Astrocyte (in vitro differentiated cells and primary cell): ENCODE data around the gene NLRP6. TPM values are rescaled to one million over a fixed set of nuclear protein-coding genes. Genes with fewer than 3 reads are reported as not detected.

Experiments
- DNase-seq: peaks from one replicate; pipeline ENCODE4 v3.0.0-alpha.2; 2010; ENCODE audit warnings: low read depth
- FAIRE-seq: peaks from 2 replicates; lab custom pipeline; 2011; peaks lifted over from hg19 to GRCh38; lab: Jason Lieb, UNC
- H2AFZ ChIP-seq: 2 replicates; pipeline ENCODE4 v1.6.0; 2012; ENCODE audit warnings: low read depth, low read length, inconsistent platforms
- H3K27ac ChIP-seq: 2 replicates; pipeline ENCODE4 v1.5.1; 2011; ENCODE audit warnings: low read depth, low read length, inconsistent platforms
- H3K27me3 ChIP-seq: 2 replicates; pipeline ENCODE4 v1.6.0; 2011; ENCODE audit warnings: low read length, inconsistent platforms; ENCODE audit not compliant: insufficient read depth
- H3K36me3 ChIP-seq: 2 replicates; pipeline ENCODE4 v1.5.1; 2011; ENCODE audit warnings: low read length, inconsistent platforms; ENCODE audit not compliant: insufficient read depth
- H3K4me1 ChIP-seq: 2 replicates; pipeline ENCODE4 v1.5.1; 2011; ENCODE audit warnings: low read length, inconsistent platforms; ENCODE audit not compliant: insufficient read depth
- H3K4me2 ChIP-seq: 2 replicates; pipeline ENCODE4 v1.6.0; 2012; ENCODE audit warnings: low read length, inconsistent platforms
- H3K4me3 ChIP-seq: 2 replicates; pipeline ENCODE4 v1.5.1; 2011; ENCODE audit warnings: low read depth, mild to moderate bottlenecking, low read length, inconsistent platforms; ENCODE audit not compliant: insufficient read depth
- H3K79me2 ChIP-seq: 2 replicates; pipeline ENCODE4 v1.6.0; 2012; ENCODE audit warnings: mild to moderate bottlenecking, low read length, inconsistent platforms; ENCODE audit not compliant: insufficient read depth
- H3K9ac ChIP-seq: 2 replicates; pipeline ENCODE4 v1.6.0; 2012; ENCODE audit warnings: mild to moderate bottlenecking, low read length, inconsistent platforms
- H3K9me3 ChIP-seq: 2 replicates; pipeline ENCODE4 v1.5.1; 2012; ENCODE audit warnings: low read depth, mild to moderate bottlenecking, low read length, inconsistent platforms; ENCODE audit not compliant: insufficient read depth
- H4K20me1 ChIP-seq: 2 replicates; pipeline ENCODE4 v1.6.0; 2012; ENCODE audit warnings: low read length, inconsistent platforms; ENCODE audit not compliant: insufficient read depth
- H3K27ac Mint-ChIP-seq: one replicate; pipeline ENCODE4 v1.8.0; 2021; ENCODE audit warnings: mild to moderate bottlenecking, mixed read lengths; ENCODE audit not compliant: unreplicated experiment
- H3K27me3 Mint-ChIP-seq: one replicate; pipeline ENCODE4 v1.8.0; 2021; ENCODE audit warnings: low read depth, mixed read lengths; ENCODE audit not compliant: unreplicated experiment
- H3K36me3 Mint-ChIP-seq: one replicate; pipeline ENCODE4 v1.8.0; 2021; ENCODE audit warnings: low read depth, mixed read lengths; ENCODE audit not compliant: unreplicated experiment
- H3K4me1 Mint-ChIP-seq: one replicate; pipeline ENCODE4 v1.8.0; 2021; ENCODE audit warnings: low read depth, mixed read lengths; ENCODE audit not compliant: unreplicated experiment
- H3K4me3 Mint-ChIP-seq: one replicate; pipeline ENCODE4 v1.8.0; 2021; ENCODE audit warnings: mild to moderate bottlenecking, moderate library complexity, mixed read lengths; ENCODE audit not compliant: unreplicated experiment
- H3K9me3 Mint-ChIP-seq: one replicate; pipeline ENCODE4 v1.8.0; 2021; ENCODE audit warnings: mild to moderate bottlenecking, mixed read lengths; ENCODE audit not compliant: unreplicated experiment
- EZH2 ChIP-seq: IDR thresholded peaks from 2 replicates; pipeline ENCODE4 v1.6.1; 2012; ENCODE audit warnings: mild to moderate bottlenecking, low read length, inconsistent platforms; ENCODE audit not compliant: insufficient read depth
- total RNA-seq: library from RNA; stranded (reverse); gene quantifications from 2 replicates; pipeline ENCODE4 v1.2.1, GENCODE V29; 2021
- TF ChIP-seq, protein P1 (sequence below): IDR thresholded peaks from 2 replicates; pipeline ENCODE4 v1.5.1; 2011; ENCODE audit warnings: low read depth, mild to moderate bottlenecking, inconsistent platforms, low read length, moderate library complexity; ENCODE audit not compliant: insufficient read depth

Gene NLRP6
- total RNA-seq, 1 donor from 2014 or later = not detected

DNA sequence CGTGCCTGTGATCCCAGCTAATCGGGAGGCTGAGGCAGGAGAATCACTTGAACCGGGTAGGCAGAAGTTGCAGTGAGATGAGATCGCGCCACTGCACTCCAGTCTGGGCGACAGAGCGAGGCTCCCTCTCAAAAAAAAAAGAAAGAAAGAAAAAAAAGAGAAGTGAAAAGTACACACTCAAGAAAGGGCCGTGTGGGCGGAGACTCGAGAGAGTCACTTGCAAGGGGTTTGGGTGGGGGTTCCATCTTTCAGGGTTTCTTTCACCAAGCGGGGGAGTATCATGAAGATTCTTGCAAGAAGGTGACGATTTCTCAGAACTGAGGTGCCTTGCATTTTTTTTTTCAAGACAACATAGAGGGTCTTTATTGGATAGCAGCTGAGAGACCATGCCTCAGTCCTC lies 25.2 kb downstream of the NLRP6 start:
- Histone ChIP-seq H3K4me3 (no peak overlapping the region), H3K36me3 (no peaks in the 10 kb centered on the region), H3K4me1 (peaks cover 4% of the 10 kb centered on the region), H3K79me2 (no peaks in the 10 kb centered on the region), H2AFZ (no peak overlapping the region), H3K27ac (no peak overlapping the region), H4K20me1 (no peaks in the 10 kb centered on the region), H3K9me3 (no peaks in the 10 kb centered on the region), H3K27me3 (no peaks in the 10 kb centered on the region), H3K9ac (no peak overlapping the region), H3K4me2 (no peak overlapping the region)
- no peak overlapping the region for H3K27ac Mint-ChIP-seq
- no peak overlapping the region for H3K4me3 Mint-ChIP-seq
- no peak for DNase-seq
- H3K9me3 Mint-ChIP-seq = peaks cover 2% of the 10 kb centered on the region
- H3K27me3 Mint-ChIP-seq = peaks cover 7% of the 10 kb centered on the region
- TF ChIP-seq EZH2 = no peak
- TF ChIP-seq, protein P1, sequence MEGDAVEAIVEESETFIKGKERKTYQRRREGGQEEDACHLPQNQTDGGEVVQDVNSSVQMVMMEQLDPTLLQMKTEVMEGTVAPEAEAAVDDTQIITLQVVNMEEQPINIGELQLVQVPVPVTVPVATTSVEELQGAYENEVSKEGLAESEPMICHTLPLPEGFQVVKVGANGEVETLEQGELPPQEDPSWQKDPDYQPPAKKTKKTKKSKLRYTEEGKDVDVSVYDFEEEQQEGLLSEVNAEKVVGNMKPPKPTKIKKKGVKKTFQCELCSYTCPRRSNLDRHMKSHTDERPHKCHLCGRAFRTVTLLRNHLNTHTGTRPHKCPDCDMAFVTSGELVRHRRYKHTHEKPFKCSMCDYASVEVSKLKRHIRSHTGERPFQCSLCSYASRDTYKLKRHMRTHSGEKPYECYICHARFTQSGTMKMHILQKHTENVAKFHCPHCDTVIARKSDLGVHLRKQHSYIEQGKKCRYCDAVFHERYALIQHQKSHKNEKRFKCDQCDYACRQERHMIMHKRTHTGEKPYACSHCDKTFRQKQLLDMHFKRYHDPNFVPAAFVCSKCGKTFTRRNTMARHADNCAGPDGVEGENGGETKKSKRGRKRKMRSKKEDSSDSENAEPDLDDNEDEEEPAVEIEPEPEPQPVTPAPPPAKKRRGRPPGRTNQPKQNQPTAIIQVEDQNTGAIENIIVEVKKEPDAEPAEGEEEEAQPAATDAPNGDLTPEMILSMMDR = no peak
- FAIRE-seq = no peak
- peaks cover 1% of the 10 kb centered on the region for H3K36me3 Mint-ChIP-seq
- peaks cover 3% of the 10 kb centered on the region for H3K4me1 Mint-ChIP-seq

GRCh38 chr11:304061-304506 lies 25.9 kb downstream of the NLRP6 start:
- Histone ChIP-seq H3K27ac (no peak overlapping the region), H3K9me3 (no peaks in the 10 kb centered on the region), H3K4me3 (no peak overlapping the region), H3K4me1 (peaks cover 7% of the 10 kb centered on the region), H3K79me2 (peaks cover under 1% of the 10 kb centered on the region), H2AFZ (no peak overlapping the region), H3K27me3 (no peaks in the 10 kb centered on the region), H3K9ac (no peak overlapping the region), H4K20me1 (no peaks in the 10 kb centered on the region), H3K4me2 (no peak overlapping the region), H3K36me3 (no peaks in the 10 kb centered on the region)
- Mint-ChIP-seq H3K27ac (no peak overlapping the region), H3K4me3 (no peak overlapping the region), H3K9me3 (peaks cover 2% of the 10 kb centered on the region), H3K4me1 (peaks cover 3% of the 10 kb centered on the region), H3K27me3 (peaks cover 7% of the 10 kb centered on the region), H3K36me3 (peaks cover 2% of the 10 kb centered on the region)
- FAIRE-seq = no peak
- no peak for TF ChIP-seq EZH2
- TF ChIP-seq, protein P1 = no peak
- DNase-seq = no peak

DNA sequence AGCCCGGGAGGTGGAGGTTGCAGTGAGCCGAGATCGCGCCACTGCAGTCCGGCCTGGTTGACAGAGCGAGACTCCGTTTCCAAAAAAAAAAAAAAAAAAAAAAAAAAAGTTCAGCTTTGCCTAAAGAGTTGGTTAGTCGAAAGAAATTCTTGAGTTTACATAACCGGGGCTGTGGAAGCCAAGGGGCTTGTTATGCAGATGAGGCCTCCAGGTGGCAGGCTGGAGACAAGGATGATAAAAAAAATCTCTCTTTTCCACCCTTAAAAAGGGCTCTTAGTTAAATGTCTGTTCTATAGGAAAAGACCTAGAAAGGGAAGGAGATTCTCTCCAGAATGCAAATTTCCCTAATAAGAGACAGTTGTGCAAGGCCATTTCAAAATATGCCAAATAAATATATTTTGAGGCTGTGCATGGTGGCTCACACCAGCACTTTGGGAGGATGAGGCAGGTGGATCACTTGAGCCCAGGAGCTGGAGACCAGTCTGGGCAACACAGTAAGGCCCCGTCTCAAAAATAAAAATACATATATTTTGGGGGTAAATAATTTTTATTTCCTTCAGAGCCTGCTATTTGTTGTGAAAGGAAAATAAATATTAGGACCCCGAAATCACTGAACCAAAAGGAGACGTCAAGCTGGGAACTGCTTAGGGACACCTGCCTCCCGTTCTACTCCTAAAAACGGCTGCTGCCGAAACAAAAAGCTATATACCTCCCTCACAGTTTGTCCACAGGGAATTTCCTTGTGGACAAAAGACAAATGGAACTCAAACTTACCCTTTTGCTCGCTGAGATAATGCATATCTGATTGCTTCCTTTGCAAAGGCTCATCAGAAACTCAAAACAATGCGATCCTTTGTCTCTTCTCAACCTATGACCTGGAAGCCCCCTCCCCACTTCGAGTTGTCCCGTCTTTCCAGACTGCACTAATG lies 27.0 kb downstream of the NLRP6 start:
- Mint-ChIP-seq H3K4me1 (peaks cover 9% of the 10 kb centered on the region), H3K9me3 (peaks cover 2% of the 10 kb centered on the region), H3K36me3 (peaks cover 4% of the 10 kb centered on the region), H3K4me3 (no peak overlapping the region), H3K27ac (no peak overlapping the region), H3K27me3 (peaks cover 6% of the 10 kb centered on the region)
- TF ChIP-seq EZH2 = no peak
- TF ChIP-seq, protein P1 = peak; percentile 75
- Histone ChIP-seq H3K27me3 (no peaks in the 10 kb centered on the region), H3K4me2 (no peak overlapping the region), H3K4me3 (no peak overlapping the region), H2AFZ (no peak overlapping the region), H3K27ac (no peak overlapping the region), H4K20me1 (no peaks in the 10 kb centered on the region), H3K79me2 (peaks cover 6% of the 10 kb centered on the region), H3K36me3 (no peaks in the 10 kb centered on the region), H3K4me1 (peaks cover 17% of the 10 kb centered on the region), H3K9me3 (no peaks in the 10 kb centered on the region), H3K9ac (no peak overlapping the region)
- no peak for FAIRE-seq
- peak; percentile 50 for DNase-seq
